ENCODE data around the gene NEIL3. TPM values are rescaled to one million over a fixed set of nuclear protein-coding genes. Genes with fewer than 3 reads are reported as not detected.

The NEIL3 gene
- 0.16 and 0.53 TPM in 2 replicates for total RNA-seq
- polyA plus RNA-seq (2012), result 0.04 TPM

GRCh38 chr4:177309522-177310371 is at the start of gene NEIL3:
Gene NEIL3 (plus strand): TSS chr4:177309874. CDS start chr4:177309954, 80 bp downstream.
- DNase-seq (ENCODE audit: low read depth), result peak; percentile 93

GRCh38 chr4:177263818-177264217 is 45.9 kb upstream of the NEIL3 start:
- DNase-seq (ENCODE audit: low read depth), result no peak

GRCh38 chr4:177264788-177265422 is 44.8 kb upstream of the NEIL3 start:
- no peak for DNase-seq (ENCODE audit: low read depth)

GRCh38 chr4:177265729-177266128 is 43.9 kb upstream of the NEIL3 start:
- DNase-seq (ENCODE audit: low read depth), result no peak

GRCh38 chr4:177266506-177266905 is 43.2 kb upstream of the NEIL3 start:
- DNase-seq (ENCODE audit: low read depth), result no peak

GRCh38 chr4:177267911-177268310 is 41.8 kb upstream of the NEIL3 start:
- no peak for DNase-seq (ENCODE audit: low read depth)

- DNase-seq (ENCODE audit: low read depth), result no peak
Observed at GRCh38 chr4:177271091-177271490, 38.6 kb upstream of the NEIL3 start.

- no peak for DNase-seq (ENCODE audit: low read depth)
Observed at GRCh38 chr4:177271915-177272766, 37.5 kb upstream of the NEIL3 start.

- DNase-seq (ENCODE audit: low read depth), result no peak
Observed at GRCh38 chr4:177275999-177276398, 33.7 kb upstream of the NEIL3 start.

- no peak for DNase-seq (ENCODE audit: low read depth)
Observed at GRCh38 chr4:177281351-177281909, 28.2 kb upstream of the NEIL3 start.

GRCh38 chr4:177282284-177282835 is 27.3 kb upstream of the NEIL3 start:
- no peak for DNase-seq (ENCODE audit: low read depth)

GRCh38 chr4:177283167-177283566 is 26.5 kb upstream of the NEIL3 start:
- DNase-seq (ENCODE audit: low read depth), result peak; percentile 6

- no peak for DNase-seq (ENCODE audit: low read depth)
Observed at GRCh38 chr4:177285953-177286352, 23.7 kb upstream of the NEIL3 start.

GRCh38 chr4:177287255-177287654 is 22.4 kb upstream of the NEIL3 start:
- DNase-seq (ENCODE audit: low read depth), result peak; percentile 39

GRCh38 chr4:177288335-177288734 is 21.3 kb upstream of the NEIL3 start:
- no peak for DNase-seq (ENCODE audit: low read depth)

- DNase-seq (ENCODE audit: low read depth), result no peak
Observed at GRCh38 chr4:177290780-177291179, 18.9 kb upstream of the NEIL3 start.

GRCh38 chr4:177292171-177292570 is 17.5 kb upstream of the NEIL3 start:
- DNase-seq (ENCODE audit: low read depth), result no peak

GRCh38 chr4:177293208-177294033 is 16.3 kb upstream of the NEIL3 start:
- no peak for DNase-seq (ENCODE audit: low read depth)

GRCh38 chr4:177297785-177298391 is 11.8 kb upstream of the NEIL3 start:
- no peak for DNase-seq (ENCODE audit: low read depth)
